HG03378 (cell line): ENCODE data around the gene LIPC.

Experiments used
- ATAC-seq: cut with Tn5 transposase; IDR thresholded peaks from one replicate; pipeline ENCODE4 v1.9.1; 2021; ENCODE audit warnings: mild to moderate bottlenecking, moderate library complexity; ENCODE audit not compliant: unreplicated experiment

The LIPC gene

GRCh38 chr15:58490888-58491473, 59.2 kb downstream of the LIPC start:
- no peak for ATAC-seq

- no peak for ATAC-seq
These were observed 59.9 kb downstream of the LIPC start for GRCh38 chr15:58491499-58492202.

GRCh38 chr15:58492661-58493397, 61.0 kb downstream of the LIPC start:
- no peak for ATAC-seq

GRCh38 chr15:58494567-58494966, 62.8 kb downstream of the LIPC start:
- ATAC-seq, result no peak

- no peak for ATAC-seq
These were observed 64.2 kb downstream of the LIPC start for GRCh38 chr15:58495891-58496408.

GRCh38 chr15:58497046-58497785, 65.4 kb downstream of the LIPC start:
- ATAC-seq, result no peak

GRCh38 chr15:58498821-58499580, 67.2 kb downstream of the LIPC start:
- ATAC-seq, result no peak

- ATAC-seq, result no peak
These were observed 69.2 kb downstream of the LIPC start for GRCh38 chr15:58501006-58501405.

GRCh38 chr15:58501636-58502188, 69.9 kb downstream of the LIPC start:
- no peak for ATAC-seq

- ATAC-seq, result no peak
These were observed 71.6 kb downstream of the LIPC start for GRCh38 chr15:58503139-58504027.

- no peak for ATAC-seq
These were observed 73.0 kb downstream of the LIPC start for GRCh38 chr15:58504674-58505234.

GRCh38 chr15:58505581-58505980, 73.8 kb downstream of the LIPC start:
- no peak for ATAC-seq

- ATAC-seq, result no peak
These were observed 74.3 kb downstream of the LIPC start for GRCh38 chr15:58506064-58506490.

GRCh38 chr15:58506783-58507668, 75.2 kb downstream of the LIPC start:
- no peak for ATAC-seq

- ATAC-seq, result no peak
These were observed 77.8 kb downstream of the LIPC start for GRCh38 chr15:58509556-58509955.

GRCh38 chr15:58510715-58511598, 79.2 kb downstream of the LIPC start:
- no peak for ATAC-seq

- no peak for ATAC-seq
These were observed 79.8 kb downstream of the LIPC start for GRCh38 chr15:58511599-58511987.
